Right atrium auricular region (tissue), 2 donors: ENCODE results near the gene PHLDA1. TPM values are rescaled to one million over a fixed set of nuclear protein-coding genes. Genes with fewer than 3 reads are reported as not detected.

Experiments used
- DNase-seq: peaks from one replicate; pipeline ENCODE4 v3.0.0-alpha.2; 2019; ENCODE audit warnings: low spot score
- H3K27ac ChIP-seq, 2 donors: fragments of 200-600 bp; sonication (generic); 1 replicate in 1 of 2; 2 replicates in 1 of 2; pipeline ENCODE4 v1.5.1; 2016 to 2019
- H3K27me3 ChIP-seq, 2 donors: fragments of 200-600 bp; sonication (generic); one replicate each; pipeline versions ENCODE4 v1.5.1 to v1.6.0; 2017 to 2019
- H3K36me3 ChIP-seq: fragments of 200-600 bp; sonication (generic); one replicate; pipeline ENCODE4 v1.5.1; 2016
- H3K4me1 ChIP-seq, 2 donors: fragments of 200-600 bp; sonication (generic); one replicate each; pipeline versions ENCODE4 v1.5.1 to v1.6.0; 2017 to 2019
- H3K4me3 ChIP-seq, 2 donors: fragments of 200-600 bp; sonication (generic); 1 replicate in 1 of 2; 2 replicates in 1 of 2; pipeline ENCODE4 v1.5.1; 2017 to 2019; ENCODE audit warnings: mild to moderate bottlenecking in 1 of 2, moderate library complexity in 1 of 2
- H3K9me3 ChIP-seq, 2 donors: fragments of 200-600 bp; sonication (generic); one replicate each; pipeline ENCODE4 v1.5.1; 2019
- total RNA-seq, 2 donors: library from RNA; depleted of rRNA; stranded (reverse); fragments of >200 nt; gene quantifications; one replicate each; pipeline ENCODE4 v1.1.0, GENCODE V29; 2016
- TF ChIP-seq, protein P1 (sequence below), 2 donors: fragments of 200-600 bp; sonication (generic); IDR thresholded peaks; one replicate each; pipeline ENCODE4 v1.5.1; 2019; ENCODE audit warnings: antibody characterized with exemption in 2 of 2

PHLDA1 gene
- total RNA-seq, 2 donors from 2014 or later, result 6.7 to 22.2 TPM

DNA sequence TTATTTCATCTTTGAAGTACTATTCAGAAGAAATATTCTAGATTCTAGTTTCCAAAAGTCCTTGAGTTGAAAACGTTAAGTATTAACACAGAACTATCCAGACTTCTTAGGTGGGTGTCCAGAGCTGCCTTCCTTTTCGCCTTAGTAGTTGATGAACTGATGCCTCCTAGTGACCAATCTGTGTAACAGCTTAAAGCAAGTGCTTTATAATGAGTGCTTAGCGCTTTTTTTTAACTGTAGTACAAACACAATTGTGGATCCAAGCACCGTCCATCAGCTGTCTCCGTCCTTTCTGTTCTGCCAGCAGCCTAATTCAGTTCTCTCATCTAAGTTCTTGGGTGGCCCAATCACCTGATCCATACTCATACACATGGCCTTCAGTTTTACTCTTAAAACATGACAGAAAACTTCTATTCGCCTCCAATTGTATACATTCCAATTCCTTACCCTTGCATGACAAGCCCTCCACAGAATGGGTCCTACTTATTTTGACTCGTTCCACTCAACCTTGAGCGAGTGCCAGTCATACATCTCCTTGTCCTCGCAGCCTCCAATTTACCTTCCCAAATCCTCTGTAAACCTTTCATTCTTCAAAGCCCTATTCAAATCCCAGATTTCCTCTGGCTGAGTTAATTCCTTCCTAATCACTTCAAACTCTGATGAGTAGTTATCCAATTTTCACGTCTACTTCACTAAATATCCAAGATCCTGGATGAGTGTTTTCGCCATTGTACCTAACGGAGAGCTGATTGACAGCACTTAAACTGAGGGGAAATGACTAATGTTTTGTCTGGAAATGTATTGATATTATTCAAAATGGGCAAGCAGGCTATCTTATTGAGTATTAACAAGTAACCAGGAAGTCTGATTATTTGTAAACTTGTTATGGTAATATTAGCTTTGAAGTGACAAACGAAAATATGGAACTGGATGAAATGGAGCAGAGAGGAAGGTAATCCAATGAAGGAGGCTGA lies 5.8 kb upstream of the PHLDA1 start:
- Histone ChIP-seq H3K4me3 (no peak overlapping the region), H3K9me3 (no peaks in the 10 kb centered on the region), H3K27ac (no peak overlapping the region), H3K4me1 (peaks cover 0 to 13% of the 10 kb centered on the region in 2 donors), H3K36me3 (no peaks in the 10 kb centered on the region), H3K27me3 (no peaks in the 10 kb centered on the region)
- TF ChIP-seq, protein P1, sequence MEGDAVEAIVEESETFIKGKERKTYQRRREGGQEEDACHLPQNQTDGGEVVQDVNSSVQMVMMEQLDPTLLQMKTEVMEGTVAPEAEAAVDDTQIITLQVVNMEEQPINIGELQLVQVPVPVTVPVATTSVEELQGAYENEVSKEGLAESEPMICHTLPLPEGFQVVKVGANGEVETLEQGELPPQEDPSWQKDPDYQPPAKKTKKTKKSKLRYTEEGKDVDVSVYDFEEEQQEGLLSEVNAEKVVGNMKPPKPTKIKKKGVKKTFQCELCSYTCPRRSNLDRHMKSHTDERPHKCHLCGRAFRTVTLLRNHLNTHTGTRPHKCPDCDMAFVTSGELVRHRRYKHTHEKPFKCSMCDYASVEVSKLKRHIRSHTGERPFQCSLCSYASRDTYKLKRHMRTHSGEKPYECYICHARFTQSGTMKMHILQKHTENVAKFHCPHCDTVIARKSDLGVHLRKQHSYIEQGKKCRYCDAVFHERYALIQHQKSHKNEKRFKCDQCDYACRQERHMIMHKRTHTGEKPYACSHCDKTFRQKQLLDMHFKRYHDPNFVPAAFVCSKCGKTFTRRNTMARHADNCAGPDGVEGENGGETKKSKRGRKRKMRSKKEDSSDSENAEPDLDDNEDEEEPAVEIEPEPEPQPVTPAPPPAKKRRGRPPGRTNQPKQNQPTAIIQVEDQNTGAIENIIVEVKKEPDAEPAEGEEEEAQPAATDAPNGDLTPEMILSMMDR (IDR thresholded peaks at IDR 0.05), result peak; percentile 64 to 84
- DNase-seq, result no peak

DNA sequence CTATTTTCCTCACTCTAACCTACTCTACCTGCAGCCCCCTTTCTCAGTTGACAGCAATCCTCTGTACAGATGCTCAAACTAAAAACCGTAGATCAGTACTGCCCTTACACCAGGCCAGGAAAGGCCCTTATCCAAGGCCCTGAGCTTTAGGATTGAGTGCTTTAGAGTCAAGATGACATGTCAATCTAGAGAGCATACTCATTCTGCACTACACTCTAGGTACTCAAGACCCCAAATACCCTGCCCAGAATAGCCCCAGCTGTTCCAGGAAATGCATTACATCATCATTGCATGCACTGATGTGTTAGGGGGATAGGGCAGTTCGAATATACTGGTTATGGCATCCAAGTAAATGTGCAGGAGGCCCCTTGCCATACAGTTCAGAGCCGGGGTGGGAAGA lies 3.5 kb upstream of the PHLDA1 start:
- no peak for DNase-seq
- peaks cover 0 to 14% of the 10 kb centered on the region in 2 donors for H3K4me1 ChIP-seq
- H3K27ac ChIP-seq, result no peak overlapping the region
- no peaks in the 10 kb centered on the region for H3K9me3 ChIP-seq
- no peaks in the 10 kb centered on the region for H3K36me3 ChIP-seq
- TF ChIP-seq, protein P1 (IDR thresholded peaks at IDR 0.05), result no peak
- no peaks in the 10 kb centered on the region for H3K27me3 ChIP-seq
- no peak overlapping the region for H3K4me3 ChIP-seq

DNA sequence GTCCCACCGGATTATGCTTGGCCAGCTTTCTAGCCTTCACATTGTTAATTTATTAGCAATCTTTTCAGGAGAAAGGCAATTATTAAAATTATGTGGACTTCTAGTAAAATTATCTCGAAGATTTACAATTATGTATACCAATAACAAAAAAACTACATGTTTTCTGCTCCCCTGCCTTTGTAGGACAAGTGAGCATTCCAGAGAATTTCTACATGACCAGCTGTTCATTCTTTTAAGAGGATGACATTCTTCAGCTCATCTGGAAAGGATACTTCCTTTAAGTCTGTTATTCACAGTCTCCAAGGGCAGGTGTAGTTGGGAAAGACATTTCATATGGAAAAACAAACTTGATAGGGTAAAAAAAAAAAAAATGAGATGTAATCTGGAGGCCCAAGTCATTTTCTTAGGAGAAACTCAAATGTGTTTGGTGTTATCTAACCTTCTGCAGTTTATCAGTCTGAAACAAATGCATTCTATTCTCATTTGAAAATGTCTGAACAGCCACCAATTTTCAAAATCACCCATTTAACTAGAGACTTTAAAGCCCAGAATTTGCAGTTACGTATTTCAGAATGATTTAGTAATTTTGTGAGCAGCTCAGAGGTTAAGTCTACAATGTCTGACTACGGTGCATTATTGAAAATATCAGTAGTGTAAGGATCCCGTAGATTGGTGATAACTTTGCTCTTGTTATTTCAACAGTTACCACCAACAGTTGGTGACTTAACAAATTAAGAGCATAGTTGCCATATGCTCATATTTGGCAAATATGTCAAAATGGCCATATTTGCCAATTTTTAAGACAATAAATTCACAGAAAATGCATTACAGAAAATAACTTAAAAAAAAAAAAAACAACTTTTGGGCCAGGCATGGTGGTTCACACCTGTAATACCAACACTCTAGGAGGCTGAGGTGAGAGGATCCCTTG lies 1.8 kb upstream of the PHLDA1 start:
- H3K27me3 ChIP-seq, result no peaks in the 10 kb centered on the region
- DNase-seq, result no peak
- TF ChIP-seq, protein P1 (IDR thresholded peaks at IDR 0.05), result no peak
- peak overlapping the region; percentile 93 to 97 for H3K27ac ChIP-seq
- no peaks in the 10 kb centered on the region for H3K36me3 ChIP-seq
- peaks cover 0 to 26% of the 10 kb centered on the region in 2 donors for H3K4me1 ChIP-seq
- no peaks in the 10 kb centered on the region for H3K9me3 ChIP-seq
- peak overlapping the region in 1 of 2 donors; percentile 81 for H3K4me3 ChIP-seq

DNA sequence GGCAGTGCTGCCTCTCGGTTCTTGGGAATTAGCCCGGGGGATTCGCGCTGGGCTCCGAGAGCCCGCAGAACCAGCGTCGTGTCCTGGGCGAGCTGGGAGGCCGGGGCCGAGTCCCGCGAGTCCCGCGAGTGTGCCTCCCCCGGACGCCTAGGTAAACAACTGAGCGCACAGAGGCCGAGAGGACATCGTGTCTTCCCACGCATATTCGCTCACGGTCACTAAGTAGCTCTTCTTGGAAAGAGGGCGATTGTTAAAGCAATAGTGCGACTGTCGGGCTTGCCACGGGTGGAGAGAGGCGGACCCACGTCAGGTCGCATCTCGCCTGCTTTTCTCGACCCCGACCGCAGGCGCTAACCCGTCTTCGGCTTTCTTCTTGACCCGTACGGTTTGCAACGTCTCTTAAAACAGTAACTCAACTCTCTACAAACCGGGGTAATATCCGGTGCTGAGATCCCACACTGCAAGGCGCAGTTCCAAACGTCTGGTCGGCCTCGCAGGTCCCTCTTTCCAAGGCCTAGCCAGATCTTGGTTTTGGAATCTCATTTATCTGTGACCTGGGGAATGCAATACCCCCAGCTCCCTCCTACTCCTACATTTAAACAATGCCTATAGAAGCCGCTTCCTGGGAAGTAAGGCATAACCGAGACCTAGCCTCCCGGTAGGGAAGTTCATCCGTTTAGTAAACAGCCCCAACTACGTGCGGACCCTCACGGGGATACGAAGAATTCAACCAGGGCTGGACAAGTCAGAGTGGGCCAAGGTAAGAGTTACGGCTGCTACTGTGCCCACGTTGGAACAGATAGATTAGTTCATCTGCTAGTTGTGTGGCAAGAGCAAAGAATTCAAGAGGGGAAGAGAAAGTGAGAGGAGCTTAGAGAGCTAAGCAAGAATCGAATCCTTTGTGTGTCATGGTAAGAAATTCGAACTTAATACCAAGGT lies 736 bp upstream of the PHLDA1 start:
- peak; percentile 75 for DNase-seq
- Histone ChIP-seq H3K27ac (peak overlapping the region; percentile 93 to 97), H3K36me3 (no peaks in the 10 kb centered on the region), H3K4me1 (peaks cover 0 to 23% of the 10 kb centered on the region in 2 donors), H3K9me3 (no peaks in the 10 kb centered on the region), H3K4me3 (peak overlapping the region; percentile 81 to 88), H3K27me3 (no peaks in the 10 kb centered on the region)
- TF ChIP-seq, protein P1 (IDR thresholded peaks at IDR 0.05), result no peak

DNA sequence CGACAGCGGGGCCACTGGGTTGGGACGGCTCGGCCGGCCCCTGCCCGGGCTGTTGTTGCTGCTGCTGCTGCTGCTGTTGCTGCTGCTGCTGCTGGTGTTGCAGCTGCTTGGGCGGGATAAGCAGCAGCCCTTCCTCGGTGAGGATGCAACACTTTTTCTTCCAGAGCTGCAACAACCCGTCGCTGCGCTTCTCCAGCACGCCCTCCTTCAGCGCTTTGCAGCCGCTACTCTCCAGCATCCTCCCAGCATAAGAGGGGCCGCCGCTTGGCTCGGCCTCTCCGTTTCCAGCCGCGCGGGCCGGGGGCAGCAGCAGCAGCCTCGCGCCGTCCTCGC lies 529 bp downstream of the PHLDA1 start:
- peak overlapping the region; percentile 81 to 88 for H3K4me3 ChIP-seq
- H3K9me3 ChIP-seq, result no peaks in the 10 kb centered on the region
- no peak for DNase-seq
- no peaks in the 10 kb centered on the region for H3K36me3 ChIP-seq
- H3K27ac ChIP-seq, result peak overlapping the region; percentile 93 to 97
- TF ChIP-seq, protein P1 (IDR thresholded peaks at IDR 0.05), result no peak
- H3K4me1 ChIP-seq, result peaks cover 0 to 21% of the 10 kb centered on the region in 2 donors
- H3K27me3 ChIP-seq, result no peaks in the 10 kb centered on the region
